Retinal pigment epithelial cell (primary cell): ENCODE data around the gene RCAN3.
"Not testable (repeated sequence)": the region's sequence is repeated elsewhere in the genome, so short reads cannot be mapped to it uniquely, and the experiment has no call there.

Experiments used
- DNase-seq: peaks from one replicate; pipeline ENCODE4 v3.0.0-alpha.2; 2010; ENCODE audit warnings: low read depth
- H3K4me3 ChIP-seq: 2 replicates; pipeline ENCODE4 v1.5.1; 2011; ENCODE audit warnings: mild to moderate bottlenecking, low read length, control low read depth, moderate library complexity
- CTCF ChIP-seq: conservative IDR thresholded peaks from 2 replicates; pipeline ENCODE4 v1.5.1; 2011; ENCODE audit warnings: low read depth, low read length, control low read depth, inconsistent platforms

The RCAN3 gene

GRCh38 chr1:24528744-24529143 lies 26.1 kb downstream of the RCAN3 start:
- no peak for DNase-seq
- no peak overlapping the region for H3K4me3 ChIP-seq

GRCh38 chr1:24529292-24529691 lies 26.7 kb downstream of the RCAN3 start:
- DNase-seq, H3K4me3 ChIP-seq: not testable (repeated sequence)

More at GRCh38 chr1:24528744-24529143, 26.1 kb downstream of the RCAN3 start:
- TF ChIP-seq CTCF, result no peak

- no peak for TF ChIP-seq CTCF
- no peak overlapping the region for H3K4me3 ChIP-seq
- no peak for DNase-seq
Observed at GRCh38 chr1:24535021-24535424, 32.4 kb downstream of the RCAN3 start.

GRCh38 chr1:24535778-24536177 lies 33.1 kb downstream of the RCAN3 start:
- no peak for DNase-seq
- H3K4me3 ChIP-seq, result no peak overlapping the region
- no peak for TF ChIP-seq CTCF

GRCh38 chr1:24536391-24536840 lies 33.8 kb downstream of the RCAN3 start:
- no peak for DNase-seq
- TF ChIP-seq CTCF, result no peak
- H3K4me3 ChIP-seq, result no peak overlapping the region

- TF ChIP-seq CTCF, result no peak
- no peak overlapping the region for H3K4me3 ChIP-seq
- no peak for DNase-seq
Observed at GRCh38 chr1:24540051-24540905, 37.6 kb downstream of the RCAN3 start.

- peak; percentile 42 for DNase-seq
- H3K4me3 ChIP-seq, result no peak overlapping the region
- TF ChIP-seq CTCF, result no peak
Observed at GRCh38 chr1:24540906-24541710, 38.5 kb downstream of the RCAN3 start.
